K562 (cell line): ENCODE measurements around the gene CELF4. TPM values are rescaled to one million over a fixed set of nuclear protein-coding genes. Genes with fewer than 3 reads are reported as not detected.

ENCODE experiments used
- ATAC-seq: fragments of 200-7000 bp; cut with Tn5 transposase; 3 replicates; pipeline ENCODE4 v1.9.1; 2020; ENCODE audit warnings: moderate library complexity
- BruUV-seq: library from RNA; stranded (reverse); fragments of 400-500 nt; replicated peaks from 2 replicates; lab custom pipeline; 2021; lab: Mats Ljungman, UMichigan
- CTCF ChIA-PET: fragments of 300-600 bp; formaldehyde crosslinking; extraction: SDS; loops from one replicate; lab custom pipeline; 2021; ENCODE audit warnings: low intra/inter-chr PET ratio; lab: Yijun Ruan, JAX
- POLR2A ChIA-PET: fragments of 300-600, 350-650 bp; sonication (Branson Sonifier 250); formaldehyde crosslinking; extraction: SDS; loops from one replicate; lab custom pipeline; 2021; ENCODE audit warnings: antibody characterized with exemption, inconsistent platforms; lab: Yijun Ruan, JAX
- DNase-seq, 4 experiments: peaks; one replicate each; pipeline versions ENCODE4 v3.0.0 to v3.0.0-alpha.2; 2011 to 2018; ENCODE audit warnings: low spot score in 3 of 4, mixed read lengths in 3 of 4; ENCODE audit errors: extremely low read depth in 1 of 4
- FAIRE-seq: peaks from 2 replicates; lab custom pipeline; 2011; peaks lifted over from hg19 to GRCh38; lab: Jason Lieb, UNC
- H2AFZ ChIP-seq: 2 replicates; pipeline ENCODE4 v1.6.0; 2011; ENCODE audit warnings: low read depth, low read length, control low read depth, inconsistent platforms
- H3K27ac ChIP-seq: fragments of 200-600 bp; 3 replicates; pipeline ENCODE4 v1.8.0; 2011; ENCODE audit warnings: low read depth, mild to moderate bottlenecking, control low read depth, inconsistent platforms, low read length, moderate library complexity, mixed read lengths; ENCODE audit errors: extremely low read depth
- H3K27me3 ChIP-seq, 2 experiments: fragments of 300-600 bp in 1 of 2; 2 replicates in 1 of 2; 3 replicates in 1 of 2; pipeline versions ENCODE4 v1.6.0 to v1.8.0; 2011; ENCODE audit warnings: inconsistent platforms in 2 of 2, low read length in 2 of 2, mild to moderate bottlenecking in 1 of 2, mixed read lengths in 1 of 2, moderate library complexity in 1 of 2; ENCODE audit not compliant: control insufficient read depth in 2 of 2, insufficient read depth in 2 of 2
- H3K36me3 ChIP-seq: fragments of 300-600 bp; 3 replicates; pipeline ENCODE4 v1.8.0; 2011; ENCODE audit warnings: mild to moderate bottlenecking, low read length, inconsistent platforms; ENCODE audit not compliant: control insufficient read depth, insufficient read depth
- H3K4me1 ChIP-seq, 2 experiments: fragments of 200-600 bp in 1 of 2; replicated peaks in 1 of 2; 2 replicates in 1 of 2; 3 replicates in 1 of 2; pipeline versions ENCODE4 v1.5.1 to v1.8.0; 2011; ENCODE audit warnings: inconsistent platforms in 2 of 2, low read length in 2 of 2, mild to moderate bottlenecking in 1 of 2, mixed read lengths in 1 of 2, moderate library complexity in 1 of 2; ENCODE audit not compliant: control insufficient read depth in 2 of 2, insufficient read depth in 2 of 2
- H3K4me2 ChIP-seq: 2 replicates; pipeline ENCODE4 v1.6.1; 2011; ENCODE audit warnings: low read length, control low read depth, inconsistent platforms, mixed read lengths; ENCODE audit not compliant: insufficient read depth
- H3K4me3 ChIP-seq: fragments of 200-600 bp; sonication (generic), shearing (Covaris generic); 2 replicates; pipeline ENCODE4 v1.5.1; 2016; ENCODE audit warnings: control low read depth, inconsistent platforms
- H3K79me2 ChIP-seq: fragments of 200-600 bp; 3 replicates; pipeline ENCODE4 v1.8.0; 2011; ENCODE audit warnings: low read length, inconsistent platforms; ENCODE audit not compliant: control insufficient read depth, insufficient read depth
- H3K9ac ChIP-seq, 2 experiments: 2 replicates each; pipeline versions ENCODE4 v1.6.0 to v1.6.1; 2011; ENCODE audit warnings: low read depth in 2 of 2, low read length in 2 of 2, control low read depth in 1 of 2, inconsistent platforms in 1 of 2, mild to moderate bottlenecking in 1 of 2, mixed read lengths in 1 of 2; ENCODE audit not compliant: insufficient read depth in 1 of 2
- H3K9me1 ChIP-seq: one replicate; pipeline ENCODE4 v1.6.0; 2011; ENCODE audit warnings: inconsistent platforms, mild to moderate bottlenecking, low read length, moderate library complexity; ENCODE audit not compliant: control insufficient read depth, insufficient read depth
- H3K9me3 ChIP-seq: replicated peaks from 2 replicates; pipeline ENCODE4 v1.5.1; 2011; ENCODE audit warnings: low read depth, low read length, inconsistent platforms; ENCODE audit not compliant: control insufficient read depth, insufficient read depth
- H4K20me1 ChIP-seq: replicated peaks from 2 replicates; pipeline ENCODE4 v1.6.1; 2011; ENCODE audit warnings: low read length, inconsistent platforms, mixed read lengths; ENCODE audit not compliant: control insufficient read depth, insufficient read depth
- GTF2B ChIP-seq: IDR thresholded peaks from 2 replicates; pipeline ENCODE4 v1.6.1; 2011; ENCODE audit not compliant: insufficient read length; ENCODE audit errors: extremely low read depth
- KLF13 ChIP-seq: fragments of 450-650 bp; IDR thresholded peaks from 2 replicates; pipeline ENCODE4 v1.6.1; 2016; ENCODE audit warnings: missing genetic modification characterization, low read depth, mild to moderate bottlenecking, missing compliant biosample characterization, moderate library complexity, borderline replicate concordance
- NFXL1 ChIP-seq: fragments of 450-650 bp; formaldehyde crosslinking; IDR thresholded peaks from 2 replicates; pipeline ENCODE4 v1.4.0; 2021; ENCODE audit warnings: mild to moderate bottlenecking
- NONO ChIP-seq, 2 experiments: fragments of 200-400 bp in 1 of 2; fragments of 450-650 bp in 1 of 2; formaldehyde crosslinking in 1 of 2; IDR thresholded peaks; 2 replicates each; pipeline ENCODE4 v1.6.1; 2017; ENCODE audit warnings: low read depth in 2 of 2, mild to moderate bottlenecking in 2 of 2, moderate library complexity in 2 of 2, low read length in 1 of 2
- TEAD2 ChIP-seq: fragments of 450-650 bp; IDR thresholded peaks from 2 replicates; pipeline ENCODE4 v1.6.1; 2016; ENCODE audit warnings: missing genetic modification characterization, control low read depth, missing compliant biosample characterization
- THRAP3 ChIP-seq: fragments of 450-650 bp; IDR thresholded peaks from 2 replicates; pipeline ENCODE4 v1.6.1; 2016; ENCODE audit warnings: mild to moderate bottlenecking, inconsistent platforms, borderline replicate concordance
- ZBTB26 ChIP-seq: fragments of 450-650 bp; formaldehyde crosslinking; IDR thresholded peaks from 2 replicates; pipeline ENCODE4 v1.4.0; 2022; ENCODE audit warnings: missing genetic modification characterization
- WGBS: fragments of 100-300 bp; shearing (Covaris generic); methylation state at CpG from one replicate; pipeline ENCODE4 v1.1.6; 2016; ENCODE audit warnings: low coverage, mixed read lengths; ENCODE audit not compliant: insufficient coverage; ENCODE audit errors: missing lambda C conversion rate; 5-methylcytosine and 5-hydroxymethylcytosine counted together
- in situ Hi-C: fragments of 300-500 bp; cut with MboI; formaldehyde crosslinking; loops from 4 replicates; pipeline ENCODE4 v1.15.0; 2018; ENCODE audit warnings: inconsistent platforms, mixed read lengths
- intact Hi-C: fragments of 100-400 bp; cut with micrococcal nuclease; formaldehyde crosslinking; loops from 2 replicates; pipeline ENCODE4 v1.14.2; 2022
- polyA plus RNA-seq, 8 experiments: library from polyadenylated mRNA; depleted of rRNA in 4 of 8; stranded (reverse) in 5 of 8; unstranded in 3 of 8; fragments of >200 nt; fragmentation: Nextera tagmentation in 2 of 8; fragmentation: Illumina TruSeq in 1 of 8; extraction: Ambion mirVana in 2 of 8; extraction: Trizol in 1 of 8; gene quantifications; 2 replicates each; pipeline versions ENCODE4 v1.2.1 to v1.2.3, GENCODE V29; 2011 to 2014; ENCODE audit warnings: inconsistent platforms in 1 of 8, missing spikeins in 1 of 8
- total RNA-seq, 7 experiments: library from RNA; depleted of rRNA in 6 of 7; stranded (reverse); fragments of >200 nt in 6 of 7; fragmentation: Illumina TruSeq in 2 of 7; extraction: Trizol in 2 of 7; gene quantifications; 2 replicates each; pipeline versions ENCODE4 v1.2.1 to v1.2.3, GENCODE V29; 2011 to 2021; ENCODE audit warnings: low replicate concordance in 1 of 7

CELF4 gene
- total and polyA plus RNA-seq, 9 of the 15 experiments (the other 6 are each of a cell fraction or from before 2014, with no cell fraction given) = 0.04 to 0.24 (median 0.07) TPM; not detected in 3

DNA sequence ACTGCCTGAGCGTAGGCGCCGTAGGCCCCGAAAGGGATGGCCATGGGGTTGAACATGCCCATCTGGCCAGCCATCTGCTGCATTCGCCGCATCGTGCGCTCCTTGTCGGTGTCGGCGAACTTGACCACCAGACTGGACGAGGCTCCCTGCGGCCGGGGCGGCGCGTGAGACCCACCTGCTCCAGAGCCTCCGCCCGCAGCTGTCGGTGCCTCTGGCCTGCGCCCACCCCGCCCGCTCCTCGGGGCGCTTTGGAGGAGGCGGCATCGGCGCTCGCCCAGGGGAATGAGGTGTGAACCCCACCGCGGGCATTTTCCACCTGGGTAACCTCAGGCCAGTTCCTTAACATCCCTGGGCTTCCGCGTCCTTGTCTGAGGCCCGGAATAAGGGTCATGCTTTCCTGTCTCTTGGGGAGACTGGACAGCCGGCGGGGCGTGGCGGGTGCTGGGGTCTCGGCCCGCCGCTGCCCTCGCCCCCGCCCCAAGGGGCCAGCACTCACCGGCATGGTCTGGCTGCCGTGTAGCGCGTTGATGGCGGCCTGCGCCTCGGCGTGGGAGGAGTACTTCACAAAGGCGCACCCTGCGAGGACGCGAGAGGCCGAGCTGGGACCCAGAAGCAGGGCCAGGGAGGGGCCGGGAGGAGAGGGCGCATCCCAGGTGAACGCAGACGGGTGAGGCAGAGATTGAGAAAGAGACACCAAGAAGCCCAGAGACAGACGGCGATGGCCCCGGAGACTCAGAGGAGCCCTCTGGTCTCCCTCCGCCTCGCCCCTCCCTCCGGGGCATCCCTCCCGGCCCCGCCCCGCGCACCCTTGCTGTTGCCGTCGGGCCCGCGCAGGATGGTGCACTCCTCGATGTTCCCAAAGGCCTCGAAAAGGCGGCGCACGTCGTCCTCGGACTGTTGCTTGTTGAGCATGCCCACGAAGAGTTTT, 291.0 kb downstream of the CELF4 start:
- Histone ChIP-seq H3K9ac (no peak overlapping the region), H3K9me3 (no peaks in the 10 kb centered on the region), H3K4me2 (no peak overlapping the region), H3K27ac (no peak overlapping the region), H3K4me3 (no peak overlapping the region), H4K20me1 (no peaks in the 10 kb centered on the region; the same call in none of the 2 replicates), H3K79me2 (no peaks in the 10 kb centered on the region), H3K36me3 (no peaks in the 10 kb centered on the region), H3K4me1 (peaks cover 0 to 10% of the 10 kb centered on the region in 2 experiments; a peak in 1 of 5 replicates), H2AFZ (no peak overlapping the region), H3K9me1 (no peaks in the 10 kb centered on the region), H3K27me3 (peaks cover 0 to 14% of the 10 kb centered on the region in 2 experiments; a peak in 4 of 5 replicates)
- DNase-seq (no peak), FAIRE-seq (no peak), ATAC-seq (peak; percentile 9; the same call in 1 of the 3 replicates)
- in situ Hi-C loops (no loop called here), intact Hi-C loops (no loop called here)
- no TSS peak for BruUV-seq
- ChIA-PET CTCF (no interaction called here), POLR2A (no interaction called here)
- WGBS = 14% methylated on average over 58 of the region's 82 CpGs
- TF ChIP-seq KLF13 = no peak
- no peak for TF ChIP-seq TEAD2 (tag)
- TF ChIP-seq NONO (IDR thresholded peaks at IDR 0.05; ENCODE audit: low read depth in 2 of 2, low read length in 1 of 2) = no peak
- TF ChIP-seq ZBTB26 (CRISPR knock-in tag) = no peak
- no peak for TF ChIP-seq NFXL1 (CRISPR knock-in tag)
- TF ChIP-seq GTF2B = no peak
- no peak for TF ChIP-seq THRAP3
